ENCODE results near the gene CD3E.

DNA sequence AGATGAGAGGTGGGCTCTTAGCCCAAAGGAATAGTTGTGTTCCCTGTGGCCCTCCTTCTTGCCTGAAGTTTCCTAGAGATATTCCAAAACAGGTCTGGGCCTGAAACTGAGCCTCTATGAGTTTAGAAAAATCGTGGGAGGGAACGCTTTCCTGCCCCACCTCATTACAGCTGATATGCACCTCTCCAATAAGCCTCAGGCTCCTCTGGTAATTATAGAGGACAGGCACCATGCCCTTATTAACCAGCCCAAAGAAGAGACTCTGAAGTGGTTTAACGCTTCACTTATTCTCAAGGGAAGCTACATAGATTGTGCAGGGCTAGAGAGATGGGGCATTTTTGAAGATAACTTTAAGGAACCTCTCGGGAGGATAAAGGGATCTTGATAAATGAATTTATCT lies 37.0 kb upstream of the CD3E start:
- TF ChIP-seq, protein P1, sequence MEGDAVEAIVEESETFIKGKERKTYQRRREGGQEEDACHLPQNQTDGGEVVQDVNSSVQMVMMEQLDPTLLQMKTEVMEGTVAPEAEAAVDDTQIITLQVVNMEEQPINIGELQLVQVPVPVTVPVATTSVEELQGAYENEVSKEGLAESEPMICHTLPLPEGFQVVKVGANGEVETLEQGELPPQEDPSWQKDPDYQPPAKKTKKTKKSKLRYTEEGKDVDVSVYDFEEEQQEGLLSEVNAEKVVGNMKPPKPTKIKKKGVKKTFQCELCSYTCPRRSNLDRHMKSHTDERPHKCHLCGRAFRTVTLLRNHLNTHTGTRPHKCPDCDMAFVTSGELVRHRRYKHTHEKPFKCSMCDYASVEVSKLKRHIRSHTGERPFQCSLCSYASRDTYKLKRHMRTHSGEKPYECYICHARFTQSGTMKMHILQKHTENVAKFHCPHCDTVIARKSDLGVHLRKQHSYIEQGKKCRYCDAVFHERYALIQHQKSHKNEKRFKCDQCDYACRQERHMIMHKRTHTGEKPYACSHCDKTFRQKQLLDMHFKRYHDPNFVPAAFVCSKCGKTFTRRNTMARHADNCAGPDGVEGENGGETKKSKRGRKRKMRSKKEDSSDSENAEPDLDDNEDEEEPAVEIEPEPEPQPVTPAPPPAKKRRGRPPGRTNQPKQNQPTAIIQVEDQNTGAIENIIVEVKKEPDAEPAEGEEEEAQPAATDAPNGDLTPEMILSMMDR (IDR thresholded peaks at IDR 0.05; ENCODE audit: insufficient read depth, low read length, poor library complexity, severe bottlenecking) = no peak
- TF ChIP-seq EZH2phosphoT487 (conservative IDR thresholded peaks at IDR 0.05; ENCODE audit: low read length) = no peak
